HepG2 (cell line): ENCODE data around the gene HSPA1A. TPM values are rescaled to one million over a fixed set of nuclear protein-coding genes. Genes with fewer than 3 reads are reported as not detected.

ENCODE experiments used
- ADNP ChIP-seq: sonication (generic); formaldehyde crosslinking; IDR thresholded peaks from 2 replicates; pipeline ENCODE4 v1.4.0; 2020; ENCODE audit warnings: missing genetic modification reagents
- ARHGAP35 ChIP-seq: sonication (generic); formaldehyde crosslinking; IDR thresholded peaks from 2 replicates; pipeline ENCODE4 v1.9.0; 2022; ENCODE audit warnings: mild to moderate bottlenecking, inconsistent platforms, moderate library complexity, missing genetic modification reagents, borderline replicate concordance
- ATF1 ChIP-seq: IDR thresholded peaks from 2 replicates; pipeline ENCODE4 v1.6.1; 2016; ENCODE audit warnings: mild to moderate bottlenecking, control low read depth
- CHD2 ChIP-seq: IDR thresholded peaks from 2 replicates; pipeline ENCODE4 v1.6.1; 2011; ENCODE audit warnings: low read depth, low read length, improper control_type of control experiment
- EED ChIP-seq: sonication (generic); formaldehyde crosslinking; IDR thresholded peaks from 2 replicates; pipeline ENCODE4 v1.5.0; 2020; ENCODE audit warnings: mild to moderate bottlenecking, missing genetic modification reagents
- HNRNPLL ChIP-seq: fragments of 200-400 bp; formaldehyde crosslinking; IDR thresholded peaks from 2 replicates; pipeline ENCODE4 v1.6.1; 2017; ENCODE audit warnings: mild to moderate bottlenecking, low read depth, low read length; ENCODE audit not compliant: poor library complexity, severe bottlenecking
- JUND ChIP-seq: sonication (generic); formaldehyde crosslinking; IDR thresholded peaks from 2 replicates; pipeline ENCODE4 v1.8.0; 2022; ENCODE audit warnings: mild to moderate bottlenecking, missing genetic modification reagents
- KLF6 ChIP-seq: IDR thresholded peaks from 2 replicates; pipeline ENCODE4 v1.8.0; 2016; ENCODE audit warnings: missing biosample characterization, missing genetic modification reagents
- NCOA2 ChIP-seq: sonication (generic); formaldehyde crosslinking; IDR thresholded peaks from 2 replicates; pipeline ENCODE4 v1.8.0; 2022; ENCODE audit warnings: inconsistent platforms
- NFATC3 ChIP-seq: sonication (generic); formaldehyde crosslinking; IDR thresholded peaks from 2 replicates; pipeline ENCODE4 v1.5.1; 2020; ENCODE audit warnings: mild to moderate bottlenecking, missing genetic modification reagents
- NFRKB ChIP-seq: fragments of 450-650 bp; IDR thresholded peaks from 2 replicates; pipeline ENCODE4 v1.6.1; 2017
- PRMT3 ChIP-seq: sonication (generic); formaldehyde crosslinking; IDR thresholded peaks from 2 replicates; pipeline ENCODE4 v1.8.1; 2022; ENCODE audit warnings: low read depth, mild to moderate bottlenecking, moderate library complexity, missing genetic modification reagents, borderline replicate concordance
- SCMH1 ChIP-seq: sonication (generic); formaldehyde crosslinking; IDR thresholded peaks from 2 replicates; pipeline ENCODE4 v1.9.0; 2021; ENCODE audit warnings: missing genetic modification reagents, mild to moderate bottlenecking, borderline replicate concordance
- YEATS2 ChIP-seq: sonication (generic); formaldehyde crosslinking; IDR thresholded peaks from 2 replicates; pipeline ENCODE4 v1.4.0; 2020; ENCODE audit warnings: missing genetic modification reagents, borderline replicate concordance
- ZNF234 ChIP-seq: sonication (generic); formaldehyde crosslinking; conservative IDR thresholded peaks from 2 replicates; pipeline ENCODE4 v1.5.1; 2020; ENCODE audit warnings: mild to moderate bottlenecking, missing genetic modification reagents
- ZNF24 ChIP-seq: fragments of 450-650 bp; IDR thresholded peaks from 2 replicates; pipeline ENCODE4 v1.6.1; 2017; ENCODE audit warnings: antibody characterized with exemption, mild to moderate bottlenecking
- ZNF3 ChIP-seq: IDR thresholded peaks from 2 replicates; pipeline ENCODE4 v1.7.0; 2017; ENCODE audit warnings: inconsistent platforms
- ZNF558 ChIP-seq: sonication (generic); formaldehyde crosslinking; IDR thresholded peaks from 2 replicates; pipeline ENCODE4 v1.9.0; 2022; ENCODE audit warnings: mild to moderate bottlenecking, missing genetic modification reagents, borderline replicate concordance
- ZNF709 ChIP-seq: sonication (generic); formaldehyde crosslinking; IDR thresholded peaks from 2 replicates; pipeline ENCODE4 v1.5.0; 2020; ENCODE audit warnings: mild to moderate bottlenecking, missing genetic modification reagents
- polyA plus RNA-seq, 8 experiments: library from polyadenylated mRNA; depleted of rRNA in 3 of 8; stranded (reverse) in 7 of 8; unstranded in 1 of 8; fragments of >200 nt; fragmentation: Illumina TruSeq in 4 of 8; extraction: Trizol in 4 of 8; gene quantifications; 2 replicates each; pipeline versions ENCODE4 v1.2.1 to v1.2.3, GENCODE V29; 2011 to 2016; ENCODE audit warnings: low read depth in 4 of 8, missing spikeins in 1 of 8, mixed read lengths in 1 of 8; ENCODE audit not compliant: insufficient read depth in 1 of 8
- total RNA-seq, 5 experiments: library from RNA; depleted of rRNA; stranded (reverse); fragments of >200 nt; fragmentation: Illumina TruSeq; extraction: Trizol; gene quantifications; 2 replicates each; pipeline ENCODE4 v1.2.3, GENCODE V29; 2016; ENCODE audit warnings: low read depth in 1 of 5
- TF ChIP-seq, protein P1 (sequence below): sonication (generic); formaldehyde crosslinking; IDR thresholded peaks from 2 replicates; pipeline ENCODE4 v1.4.0; 2020; ENCODE audit warnings: missing genetic modification reagents
- TF ChIP-seq, protein P2 (sequence below): sonication (generic); formaldehyde crosslinking; IDR thresholded peaks from 2 replicates; pipeline ENCODE4 v1.8.1; 2023; ENCODE audit warnings: mild to moderate bottlenecking, missing genetic modification reagents
- TF ChIP-seq, protein P3 (sequence below): IDR thresholded peaks from 2 replicates; pipeline ENCODE4 v1.6.1; 2018; ENCODE audit warnings: missing genetic modification reagents
- TF ChIP-seq, protein P4 (sequence below): sonication (generic); formaldehyde crosslinking; IDR thresholded peaks from 2 replicates; pipeline ENCODE4 v1.9.0; 2021; ENCODE audit warnings: missing genetic modification reagents, mild to moderate bottlenecking, borderline replicate concordance

Gene HSPA1A
- total and polyA plus RNA-seq, 2 of the 13 experiments (the other 11 are each of a cell fraction or from before 2014, with no cell fraction given), result 44.5 to 85.0 TPM

DNA sequence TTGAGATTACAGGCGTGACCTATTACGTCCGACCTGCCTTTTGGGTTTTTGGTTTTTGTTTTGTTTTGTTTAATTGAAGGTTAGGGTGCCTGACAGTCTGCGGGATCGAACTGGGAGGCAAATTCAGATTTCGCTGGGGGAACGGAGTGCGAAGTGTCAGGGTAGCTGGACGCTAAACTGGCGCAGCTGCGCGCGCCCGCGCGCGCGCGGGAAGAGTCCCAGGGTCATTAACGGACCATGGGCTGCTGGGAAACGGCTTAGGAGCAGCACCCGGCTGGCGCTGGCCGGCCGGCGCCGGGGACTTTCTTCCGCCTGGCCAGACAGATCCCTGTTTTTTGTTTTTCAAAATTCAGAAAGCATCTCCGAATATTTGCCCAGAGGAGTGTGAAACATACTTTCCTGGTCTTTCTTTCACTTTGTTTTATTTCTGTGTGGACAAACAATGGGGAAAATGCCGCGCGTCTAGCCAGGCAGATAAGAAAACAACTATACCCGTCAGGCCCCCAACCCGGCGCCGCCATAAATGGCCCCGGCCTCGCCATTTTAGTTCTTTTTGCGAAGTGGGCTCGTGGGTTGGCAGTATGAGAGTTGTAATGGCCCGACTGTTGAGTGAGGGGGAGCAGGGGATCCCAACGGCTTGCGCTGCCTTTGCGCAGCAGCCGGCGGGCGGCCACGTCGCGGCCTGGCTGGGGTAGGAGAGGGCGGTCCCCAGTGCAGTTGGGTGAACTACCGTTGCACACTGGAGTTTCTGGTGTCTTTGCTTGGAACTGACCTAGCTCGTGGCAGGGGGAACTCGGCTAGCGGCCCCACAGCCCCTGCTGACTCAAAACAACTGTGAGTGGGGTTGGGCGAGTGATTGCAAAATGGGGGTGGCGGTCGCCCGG is 19.3 kb downstream of the HSPA1A start (continued):
- TF ChIP-seq, protein P1, sequence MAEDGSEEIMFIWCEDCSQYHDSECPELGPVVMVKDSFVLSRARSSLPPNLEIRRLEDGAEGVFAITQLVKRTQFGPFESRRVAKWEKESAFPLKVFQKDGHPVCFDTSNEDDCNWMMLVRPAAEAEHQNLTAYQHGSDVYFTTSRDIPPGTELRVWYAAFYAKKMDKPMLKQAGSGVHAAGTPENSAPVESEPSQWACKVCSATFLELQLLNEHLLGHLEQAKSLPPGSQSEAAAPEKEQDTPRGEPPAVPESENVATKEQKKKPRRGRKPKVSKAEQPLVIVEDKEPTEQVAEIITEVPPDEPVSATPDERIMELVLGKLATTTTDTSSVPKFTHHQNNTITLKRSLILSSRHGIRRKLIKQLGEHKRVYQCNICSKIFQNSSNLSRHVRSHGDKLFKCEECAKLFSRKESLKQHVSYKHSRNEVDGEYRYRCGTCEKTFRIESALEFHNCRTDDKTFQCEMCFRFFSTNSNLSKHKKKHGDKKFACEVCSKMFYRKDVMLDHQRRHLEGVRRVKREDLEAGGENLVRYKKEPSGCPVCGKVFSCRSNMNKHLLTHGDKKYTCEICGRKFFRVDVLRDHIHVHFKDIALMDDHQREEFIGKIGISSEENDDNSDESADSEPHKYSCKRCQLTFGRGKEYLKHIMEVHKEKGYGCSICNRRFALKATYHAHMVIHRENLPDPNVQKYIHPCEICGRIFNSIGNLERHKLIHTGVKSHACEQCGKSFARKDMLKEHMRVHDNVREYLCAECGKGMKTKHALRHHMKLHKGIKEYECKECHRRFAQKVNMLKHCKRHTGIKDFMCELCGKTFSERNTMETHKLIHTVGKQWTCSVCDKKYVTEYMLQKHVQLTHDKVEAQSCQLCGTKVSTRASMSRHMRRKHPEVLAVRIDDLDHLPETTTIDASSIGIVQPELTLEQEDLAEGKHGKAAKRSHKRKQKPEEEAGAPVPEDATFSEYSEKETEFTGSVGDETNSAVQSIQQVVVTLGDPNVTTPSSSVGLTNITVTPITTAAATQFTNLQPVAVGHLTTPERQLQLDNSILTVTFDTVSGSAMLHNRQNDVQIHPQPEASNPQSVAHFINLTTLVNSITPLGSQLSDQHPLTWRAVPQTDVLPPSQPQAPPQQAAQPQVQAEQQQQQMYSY (CRISPR knock-in tag), result peak; percentile 62
- TF ChIP-seq, protein P2, sequence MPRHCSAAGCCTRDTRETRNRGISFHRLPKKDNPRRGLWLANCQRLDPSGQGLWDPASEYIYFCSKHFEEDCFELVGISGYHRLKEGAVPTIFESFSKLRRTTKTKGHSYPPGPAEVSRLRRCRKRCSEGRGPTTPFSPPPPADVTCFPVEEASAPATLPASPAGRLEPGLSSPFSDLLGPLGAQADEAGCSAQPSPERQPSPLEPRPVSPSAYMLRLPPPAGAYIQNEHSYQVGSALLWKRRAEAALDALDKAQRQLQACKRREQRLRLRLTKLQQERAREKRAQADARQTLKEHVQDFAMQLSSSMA (CRISPR knock-in tag), result peak; percentile 40; the same call in 1 of the 2 replicates
- TF ChIP-seq ATF1 (CRISPR knock-in tag) (no peak), ZNF234 (peak; percentile 73), HNRNPLL (peak; percentile 96), KLF6 (CRISPR knock-in tag) (peak; percentile 88; the same call in 1 of the 2 replicates), YEATS2 (CRISPR knock-in tag) (peak; percentile 98; the same call in 1 of the 2 replicates), ZNF558 (CRISPR knock-in tag) (peak; percentile 84; the same call in 1 of the 2 replicates), JUND (CRISPR knock-in tag) (peak; percentile 60), NCOA2 (no peak), ZNF3 (no peak; the same call in 1 of the 2 replicates), NFRKB (peak; percentile 39; the same call in 1 of the 2 replicates), CHD2 (0 out of 2 replicates have a peak, but pooled peaks have one; percentile 22), ADNP (CRISPR knock-in tag) (0 out of 2 replicates have a peak, but pooled peaks have one; percentile 45), EED (peak; percentile 95), ZNF709 (0 out of 2 replicates have a peak, but pooled peaks have one; percentile 58), ARHGAP35 (CRISPR knock-in tag) (no peak; the same call in 1 of the 2 replicates), ZNF24 (peak; percentile 40; the same call in 1 of the 2 replicates), SCMH1 (CRISPR knock-in tag) (no peak), NFATC3 (CRISPR knock-in tag) (peak; percentile 92), PRMT3 (no peak)
- TF ChIP-seq, protein P3, sequence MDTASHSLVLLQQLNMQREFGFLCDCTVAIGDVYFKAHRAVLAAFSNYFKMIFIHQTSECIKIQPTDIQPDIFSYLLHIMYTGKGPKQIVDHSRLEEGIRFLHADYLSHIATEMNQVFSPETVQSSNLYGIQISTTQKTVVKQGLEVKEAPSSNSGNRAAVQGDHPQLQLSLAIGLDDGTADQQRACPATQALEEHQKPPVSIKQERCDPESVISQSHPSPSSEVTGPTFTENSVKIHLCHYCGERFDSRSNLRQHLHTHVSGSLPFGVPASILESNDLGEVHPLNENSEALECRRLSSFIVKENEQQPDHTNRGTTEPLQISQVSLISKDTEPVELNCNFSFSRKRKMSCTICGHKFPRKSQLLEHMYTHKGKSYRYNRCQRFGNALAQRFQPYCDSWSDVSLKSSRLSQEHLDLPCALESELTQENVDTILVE (CRISPR knock-in tag), result peak; percentile 83; the same call in 1 of the 2 replicates
- TF ChIP-seq, protein P4, sequence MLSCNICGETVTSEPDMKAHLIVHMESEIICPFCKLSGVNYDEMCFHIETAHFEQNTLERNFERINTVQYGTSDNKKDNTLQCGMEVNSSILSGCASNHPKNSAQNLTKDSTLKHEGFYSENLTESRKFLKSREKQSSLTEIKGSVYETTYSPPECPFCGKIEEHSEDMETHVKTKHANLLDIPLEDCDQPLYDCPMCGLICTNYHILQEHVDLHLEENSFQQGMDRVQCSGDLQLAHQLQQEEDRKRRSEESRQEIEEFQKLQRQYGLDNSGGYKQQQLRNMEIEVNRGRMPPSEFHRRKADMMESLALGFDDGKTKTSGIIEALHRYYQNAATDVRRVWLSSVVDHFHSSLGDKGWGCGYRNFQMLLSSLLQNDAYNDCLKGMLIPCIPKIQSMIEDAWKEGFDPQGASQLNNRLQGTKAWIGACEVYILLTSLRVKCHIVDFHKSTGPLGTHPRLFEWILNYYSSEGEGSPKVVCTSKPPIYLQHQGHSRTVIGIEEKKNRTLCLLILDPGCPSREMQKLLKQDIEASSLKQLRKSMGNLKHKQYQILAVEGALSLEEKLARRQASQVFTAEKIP (CRISPR knock-in tag), result 0 out of 2 replicates have a peak, but pooled peaks have one; percentile 63
